ENCODE data around the gene SBSN. TPM values are rescaled to one million over a fixed set of nuclear protein-coding genes. Genes with fewer than 3 reads are reported as not detected.

The SBSN gene
- total and polyA plus RNA-seq, 9 donors, result not detected

DNA sequence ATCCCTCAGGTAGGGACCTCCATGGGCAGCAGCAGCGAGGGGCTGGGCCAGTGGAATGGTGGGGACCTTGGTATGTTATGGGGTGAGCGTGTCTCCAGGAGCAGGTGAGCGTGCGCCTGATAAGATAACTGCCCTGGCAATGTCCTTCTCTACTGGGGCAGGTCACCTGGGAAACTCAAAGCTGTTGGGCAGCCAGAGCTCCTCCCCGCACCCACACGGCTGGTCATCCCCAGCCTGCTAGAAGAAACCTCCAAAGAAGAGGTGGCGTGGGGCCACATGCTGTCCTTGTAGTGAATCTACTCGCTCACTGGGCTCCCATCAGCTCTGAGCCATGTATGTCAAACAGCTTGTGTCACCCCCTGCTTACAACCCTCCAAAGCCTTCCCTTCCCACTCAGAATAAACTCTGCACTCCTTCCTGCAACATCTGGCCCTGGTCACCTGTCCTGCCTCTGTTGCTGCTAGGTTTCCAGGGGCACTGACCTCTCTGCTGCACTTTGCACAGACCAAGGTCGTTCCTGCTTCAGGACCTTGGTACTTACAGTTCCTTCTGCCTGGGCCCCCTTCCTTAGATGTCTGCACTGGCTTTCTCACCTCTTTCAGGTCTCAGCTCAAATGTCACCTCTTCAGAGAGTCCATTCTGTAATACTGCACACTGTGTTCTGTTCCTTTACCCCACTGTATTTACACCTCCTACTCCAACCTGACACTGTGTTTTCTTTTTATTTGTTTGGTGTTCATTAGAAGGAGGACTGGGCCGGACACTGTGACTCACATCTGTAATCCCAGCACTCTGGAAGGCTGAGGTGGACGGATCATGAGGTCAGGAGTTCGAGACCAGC, 37.1 kb upstream of the SBSN start:
- WGBS, 3 donors, result 73 to 82% (median 76%) methylated on average over 12 of the region's 12 CpGs
- Histone ChIP-seq H3K27ac (no peak overlapping the region), H3K4me1 (ENCODE audit: insufficient read depth) (no peaks in the 10 kb centered on the region), H3K36me3 (no peaks in the 10 kb centered on the region), H3K4me3 (no peak overlapping the region), H3K9me3 (no peaks in the 10 kb centered on the region), H3K27me3 (no peaks in the 10 kb centered on the region)
- intact Hi-C loops (cut with DNase I), result no loop called here
- no peak for DNase-seq
- TF ChIP-seq EP300 (IDR thresholded peaks at IDR 0.05) (no peak), CTCF (IDR thresholded peaks at IDR 0.05) (no peak)

- Histone ChIP-seq H3K36me3 (no peaks in the 10 kb centered on the region), H3K9me3 (no peaks in the 10 kb centered on the region), H3K4me1 (ENCODE audit: insufficient read depth) (no peaks in the 10 kb centered on the region), H3K27me3 (no peaks in the 10 kb centered on the region), H3K27ac (no peak within 1 kb of the TSS), H3K4me3 (no peak within 1 kb of the TSS)
- 72 to 74% (median 72%) methylated on average over 15 of the region's 15 CpGs for WGBS, 3 donors
- TF ChIP-seq CTCF (IDR thresholded peaks at IDR 0.05), result no peak
- TF ChIP-seq EP300 (IDR thresholded peaks at IDR 0.05), result no peak
- no peak for TF ChIP-seq POLR2A (IDR thresholded peaks at IDR 0.05)
- no peak for DNase-seq
- intact Hi-C loops (cut with DNase I), result no loop called here
Measured at GRCh38 chr19:35563207-35563829, 35.2 kb upstream of the SBSN start, which contains the start of gene ATP4A. TSS of gene ATP4A (minus strand) at chr19:35563658. CDS start at chr19:35563629, 29 bp downstream.

DNA sequence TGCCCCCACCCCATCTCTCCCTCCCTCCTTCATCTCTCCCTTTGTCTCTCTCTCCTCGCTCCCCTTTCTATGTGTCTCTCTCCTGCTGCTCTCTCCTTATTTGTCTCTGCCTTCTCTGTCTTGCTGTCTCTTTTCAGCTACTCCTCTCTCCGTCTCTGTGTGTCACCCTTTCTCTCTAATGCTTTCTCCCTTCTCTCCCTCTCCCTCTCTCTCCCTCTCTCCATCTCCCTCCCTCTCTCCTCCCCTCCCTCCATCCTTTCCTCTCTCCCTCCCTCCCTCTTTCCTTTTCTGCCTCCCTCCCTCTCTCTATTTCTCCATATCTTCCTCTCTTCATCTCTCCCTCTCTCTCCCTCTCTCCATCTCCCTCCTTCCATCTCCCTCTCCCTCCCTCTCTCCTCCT, 34.7 kb upstream of the SBSN start:
- intact Hi-C loops (cut with DNase I), result no loop called here
- no peak for DNase-seq

DNA sequence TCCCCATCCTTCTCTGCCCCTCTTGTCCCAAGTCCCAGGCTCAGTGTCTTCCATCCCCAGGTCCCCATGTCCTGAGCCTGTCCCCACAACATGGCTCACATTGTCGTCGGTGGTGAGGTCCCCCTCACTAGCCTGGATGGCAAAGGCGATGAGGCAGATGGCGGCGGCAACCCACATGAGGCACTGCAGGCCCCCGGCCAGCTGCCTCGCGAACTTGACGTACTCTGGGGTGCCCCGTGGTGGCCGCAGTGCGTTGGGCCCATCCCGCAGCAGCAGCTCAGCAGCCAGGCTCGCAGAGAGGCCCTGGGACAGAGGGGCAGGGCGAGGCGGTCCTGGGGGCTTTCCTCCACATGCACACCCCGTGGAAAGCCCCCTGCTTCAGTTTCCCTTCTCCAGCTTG, 34.2 kb upstream of the SBSN start:
- Histone ChIP-seq H3K4me3 (no peak overlapping the region), H3K9me3 (no peaks in the 10 kb centered on the region), H3K4me1 (ENCODE audit: insufficient read depth) (no peaks in the 10 kb centered on the region), H3K27me3 (no peaks in the 10 kb centered on the region), H3K36me3 (no peaks in the 10 kb centered on the region), H3K27ac (no peak overlapping the region)
- no peak for DNase-seq
- intact Hi-C loops (cut with DNase I), result no loop called here
- no peak for TF ChIP-seq CTCF (IDR thresholded peaks at IDR 0.05)
- TF ChIP-seq EP300 (IDR thresholded peaks at IDR 0.05), result no peak
- TF ChIP-seq POLR2A (IDR thresholded peaks at IDR 0.05), result no peak
- 53 to 64% (median 61%) methylated on average over 17 of the region's 17 CpGs for WGBS, 3 donors

More for the DNA sequence above, 34.7 kb upstream of the SBSN start:
- Histone ChIP-seq H3K4me3 (no peak overlapping the region), H3K36me3 (no peaks in the 10 kb centered on the region), H3K27ac (no peak overlapping the region), H3K27me3 (no peaks in the 10 kb centered on the region), H3K4me1 (ENCODE audit: insufficient read depth) (no peaks in the 10 kb centered on the region), H3K9me3 (no peaks in the 10 kb centered on the region)
- WGBS, 3 donors, result 42 to 58% (median 58%) methylated on average over 2 of the region's 2 CpGs
- TF ChIP-seq EP300 (IDR thresholded peaks at IDR 0.05) (no peak), POLR2A (IDR thresholded peaks at IDR 0.05) (no peak), CTCF (IDR thresholded peaks at IDR 0.05) (no peak)

Data from ovary (tissue), 9 donors.